ENCODE results near the gene RNF113A. TPM values are rescaled to one million over a fixed set of nuclear protein-coding genes. Genes with fewer than 3 reads are reported as not detected.
"Not testable (repeated sequence)": the region's sequence is repeated elsewhere in the genome, so short reads cannot be mapped to it uniquely, and the experiment has no call there.

RNF113A gene
- total RNA-seq, 2 donors from 2014 or later, result 12.9 to 13.4 TPM

GRCh38 chrX:119853444-119853843 lies 18.1 kb downstream of the RNF113A start:
- DNase-seq (peak in 1 of 2 donors; percentile 20), ATAC-seq (peak; percentile 28)
- intact Hi-C loops (cut with DNase I, micrococcal nuclease), result no loop called here

DNA sequence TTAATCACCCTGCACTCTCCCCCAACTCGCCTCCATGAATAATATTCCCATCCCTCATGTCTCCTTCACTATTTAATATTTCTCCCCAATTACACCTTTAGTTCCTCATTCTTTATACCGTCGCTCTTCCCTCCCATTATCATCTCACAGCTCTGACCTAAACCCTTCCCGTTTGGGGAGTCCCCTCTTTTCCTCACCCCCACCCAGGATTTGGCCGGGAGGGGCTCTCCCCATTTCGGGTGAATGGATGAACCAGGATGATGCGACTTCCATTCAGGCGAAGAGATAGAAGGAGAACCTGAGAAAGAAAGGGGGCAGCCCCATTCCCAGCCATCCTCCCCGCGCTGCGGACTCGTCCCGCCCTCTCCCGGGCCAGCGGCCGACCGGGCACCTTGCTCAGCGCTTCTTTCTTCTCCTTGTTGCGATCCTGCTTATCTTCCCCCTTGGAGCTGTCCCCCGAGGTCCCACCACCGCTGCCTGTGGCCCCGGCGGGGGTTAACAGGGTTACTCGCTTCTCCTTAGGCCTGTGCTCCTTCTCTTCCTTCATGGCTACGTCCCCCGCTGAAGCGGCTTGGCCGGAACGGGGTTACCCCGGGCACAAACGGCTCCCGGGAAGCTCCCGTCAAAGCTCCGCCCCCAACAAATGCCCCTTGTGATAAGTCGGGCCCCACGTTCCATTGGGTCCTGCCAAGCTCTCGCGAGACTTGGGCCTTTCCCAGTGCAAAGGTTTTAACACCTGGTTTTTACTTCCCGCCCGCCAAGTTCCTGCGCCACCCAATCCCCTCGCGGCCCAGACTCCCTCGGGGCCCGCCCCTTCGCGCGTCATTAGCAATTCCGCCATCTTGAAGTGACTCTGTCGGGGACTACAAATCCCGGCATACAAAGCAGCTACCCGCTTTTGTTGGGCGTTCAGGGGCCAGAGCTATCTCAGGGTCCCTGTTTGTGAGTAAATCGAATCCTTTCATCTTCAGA lies 18.9 kb downstream of the RNF113A start, which contains the start of gene UPF3B:
TSS of gene UPF3B (minus strand) at position 582 of the 972 bp plus-strand sequence. CDS start at position 547, 35 bp downstream.
- ATAC-seq, result peak; percentile 97
- DNase-seq, result peak; percentile 95 to 98
- intact Hi-C loops (cut with DNase I, micrococcal nuclease), result no loop called here

DNA sequence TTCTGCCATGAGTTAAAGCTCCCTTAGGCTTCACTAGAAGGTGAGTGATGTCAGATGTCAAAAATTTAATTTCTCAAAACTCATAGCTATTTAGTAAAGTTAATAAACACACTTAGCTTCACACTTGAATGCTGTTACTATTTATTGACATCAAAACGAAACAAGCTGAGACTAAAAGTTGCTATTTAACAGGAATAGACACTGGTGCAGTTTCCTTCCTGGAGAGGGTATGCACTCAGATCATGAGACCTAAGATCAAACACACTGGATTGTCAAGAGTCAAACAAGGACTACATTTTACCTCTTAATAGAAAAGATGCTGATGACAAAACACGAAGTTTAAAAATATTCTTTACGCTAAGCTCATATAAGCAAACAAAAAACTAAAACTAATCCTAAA lies 37.6 kb downstream of the RNF113A start:
- intact Hi-C loops (cut with DNase I, micrococcal nuclease), result no loop called here
- ATAC-seq (no peak), DNase-seq (no peak)

DNA sequence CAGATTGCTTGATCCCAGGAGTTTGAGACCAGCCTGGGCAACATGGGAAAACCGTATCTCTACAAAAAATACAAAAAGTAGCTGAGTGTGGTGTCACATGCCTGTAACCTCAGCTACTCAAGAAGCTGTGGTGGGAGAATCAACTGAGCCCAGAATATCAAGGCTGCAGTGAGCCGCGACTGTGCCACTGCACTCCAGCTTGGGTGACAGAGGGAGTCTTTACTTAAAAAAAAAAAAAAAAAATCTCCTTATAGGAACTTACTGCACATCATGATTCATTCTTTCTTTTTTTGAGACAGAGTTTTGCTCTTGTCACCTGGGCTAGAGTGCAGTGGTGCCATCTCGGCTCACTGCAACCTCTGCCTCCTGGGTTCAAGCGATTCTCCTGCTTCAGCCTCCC lies 43.1 kb downstream of the RNF113A start:
- ATAC-seq (no peak), DNase-seq (no peak)
- intact Hi-C loops (cut with DNase I, micrococcal nuclease), result no loop called here

DNA sequence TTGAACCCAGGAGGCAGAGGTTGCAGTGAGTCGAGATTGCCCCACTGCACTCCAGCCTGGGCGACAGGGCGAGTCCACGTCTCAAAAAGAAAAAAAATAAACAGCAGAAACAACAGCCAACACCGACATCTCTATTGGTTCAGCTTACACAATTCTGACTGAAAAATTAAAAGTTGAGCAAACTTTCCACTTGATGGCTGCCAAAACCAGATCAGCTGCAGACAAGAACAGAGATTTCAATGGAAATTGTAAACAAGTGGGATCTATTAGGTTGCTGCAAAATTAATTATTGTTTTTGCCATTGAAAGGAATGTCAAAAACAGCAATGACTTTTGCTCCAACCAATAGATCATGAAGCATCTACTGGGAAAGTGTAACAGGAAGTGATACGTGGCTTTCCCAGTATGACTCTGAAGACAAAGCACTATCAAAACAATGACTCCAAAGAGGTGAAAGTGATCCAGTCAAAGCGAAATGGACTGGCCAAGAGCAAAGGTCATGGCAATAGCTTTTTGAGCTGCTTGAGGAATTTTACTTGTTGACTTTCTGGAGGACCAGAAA lies 45.1 kb downstream of the RNF113A start:
- intact Hi-C loops (cut with DNase I, micrococcal nuclease), result no loop called here
- DNase-seq (no peak), ATAC-seq (peak; percentile 45)

GRCh38 chrX:119824221-119824620 lies 47.3 kb downstream of the RNF113A start:
- DNase-seq; intact Hi-C loops (cut with DNase I, micrococcal nuclease); ATAC-seq: not testable (repeated sequence)

- DNase-seq; intact Hi-C loops (cut with DNase I, micrococcal nuclease); ATAC-seq: not testable (repeated sequence)
Observed at GRCh38 chrX:119821703-119822102, 49.8 kb downstream of the RNF113A start.

Other genes starting within 250 kb of the RNF113A start
- 10 to 100 TPM; 11.8 to 15.8 TPM for gene SEPTIN6, start 178.6 kb downstream of the RNF113A start, total RNA-seq
- gene SOWAHD, start 113.1 kb downstream of the RNF113A start, total RNA-seq, result 1 to 10 TPM; 3.0 to 3.5 TPM
- 1,000 to 10,000 TPM; 1,215 to 1,372 TPM for gene RPL39, start 80.1 kb downstream of the RNF113A start, total RNA-seq
- 1 to 10 TPM; 7.4 to 7.9 TPM for gene UPF3B, start 18.8 kb downstream of the RNF113A start, total RNA-seq
- gene NDUFA1, start 99 bp upstream of the RNF113A start, total RNA-seq, result 100 to 1,000 TPM; 201 to 236 TPM
- not detected for gene AKAP14, start 24.2 kb upstream of the RNF113A start, total RNA-seq
- gene NKAP, start 72.0 kb upstream of the RNF113A start, total RNA-seq, result 1 to 10 TPM; 6.5 to 7.1 TPM
- not detected for gene RHOXF2B, start 206.0 kb upstream of the RNF113A start, total RNA-seq
- under 1 TPM in 1 of 2 donors, not detected in 1; 0.47 TPM for gene RHOXF1, start 244.2 kb upstream of the RNF113A start, total RNA-seq

All from left colon (tissue), 2 donors.